ENCODE data around the gene SRSF8. TPM values are rescaled to one million over a fixed set of nuclear protein-coding genes. Genes with fewer than 3 reads are reported as not detected.
"Not testable (repeated sequence)": the region's sequence is repeated elsewhere in the genome, so short reads cannot be mapped to it uniquely, and the experiment has no call there.

Gene SRSF8, protein sequence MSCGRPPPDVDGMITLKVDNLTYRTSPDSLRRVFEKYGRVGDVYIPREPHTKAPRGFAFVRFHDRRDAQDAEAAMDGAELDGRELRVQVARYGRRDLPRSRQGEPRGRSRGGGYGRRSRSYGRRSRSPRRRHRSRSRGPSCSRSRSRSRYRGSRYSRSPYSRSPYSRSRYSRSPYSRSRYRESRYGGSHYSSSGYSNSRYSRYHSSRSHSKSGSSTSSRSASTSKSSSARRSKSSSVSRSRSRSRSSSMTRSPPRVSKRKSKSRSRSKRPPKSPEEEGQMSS
- total RNA-seq (10 to 100 TPM; 24.0 to 41.4 TPM), polyA plus RNA-seq (10 to 100 TPM; 22.6 to 49.0 TPM)
- long read RNA-seq, donor 1, full-length matches to known transcripts: 128 of 128 reads
- long read RNA-seq, donor 1, partial matches to known transcripts: 0 of 128 reads
- long read RNA-seq, donor 1, other reads (novel, unspliced or antisense): 0 of 128 reads
- long read RNA-seq, donor 2, full-length matches to known transcripts: 31 of 31 reads
- long read RNA-seq, donor 2, partial matches to known transcripts: 0 of 31 reads
- long read RNA-seq, donor 2, other reads (novel, unspliced or antisense): 0 of 31 reads
- long read RNA-seq, donor 3, full-length matches to known transcripts: 56 of 56 reads
- long read RNA-seq, donor 3, partial matches to known transcripts: 0 of 56 reads
- long read RNA-seq, donor 3, other reads (novel, unspliced or antisense): 0 of 56 reads
- long read RNA-seq, donor 4, full-length matches to known transcripts: 42 of 42 reads
- long read RNA-seq, donor 4, partial matches to known transcripts: 0 of 42 reads
- long read RNA-seq, donor 4, other reads (novel, unspliced or antisense): 0 of 42 reads
- long read RNA-seq, donor 5, full-length matches to known transcripts: 117 of 117 reads
- long read RNA-seq, donor 5, partial matches to known transcripts: 0 of 117 reads
- long read RNA-seq, donor 5, other reads (novel, unspliced or antisense): 0 of 117 reads

DNA sequence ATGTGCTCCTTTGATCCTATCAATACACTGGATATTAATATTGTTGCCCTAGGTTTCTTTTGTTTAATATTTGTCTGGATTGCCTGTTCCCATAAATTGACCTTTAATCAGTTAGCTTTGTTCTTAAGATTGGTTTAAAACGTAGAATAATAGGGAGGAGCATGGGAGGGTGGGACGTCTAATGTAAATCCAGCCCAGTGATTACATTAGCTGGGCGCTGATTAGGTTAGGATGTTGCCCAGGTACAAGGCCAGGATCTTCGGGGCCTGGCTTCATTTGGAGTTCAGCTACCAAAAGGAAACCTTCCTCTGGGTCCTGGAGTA is at the start of gene SRSF8:
SRSF8 (plus strand) TSS at position 204 of the 323 bp plus-strand sequence. CDS start 308 bp downstream, outside the sequence.
- Histone ChIP-seq H3K27me3 (ENCODE audit: control insufficient read depth in 3 of 3, insufficient read depth in 3 of 3, low read length in 2 of 3) (no peaks in the 10 kb centered on the region), H3K27ac (ENCODE audit: low read depth in 1 of 2, low read length in 1 of 2) (peak within 1 kb of the TSS; percentile 96 to 100), H3K4me3 (peak within 1 kb of the TSS; percentile 92), H3K9me3 (ENCODE audit: control insufficient read depth in 4 of 4, insufficient read depth in 3 of 4, low read length in 3 of 4) (no peaks in the 10 kb centered on the region), H3K4me1 (ENCODE audit: control insufficient read depth in 5 of 5, insufficient read depth in 5 of 5, low read length in 5 of 5) (peaks cover 0 to 22% (median 0%) of the 10 kb centered on the region in 5 donors), H3K9ac (ENCODE audit: insufficient read depth in 1 of 2, low read length in 2 of 2) (peak within 1 kb of the TSS; percentile 67 to 96), H3K36me3 (ENCODE audit: control insufficient read depth in 4 of 4, insufficient read depth in 4 of 4, low read length in 4 of 4) (no peaks in the 10 kb centered on the region)
- peak; percentile 37 for ATAC-seq (ENCODE audit: insufficient read depth, low FRiP score)
- DNase-seq: no peak
- TF ChIP-seq, protein P1, sequence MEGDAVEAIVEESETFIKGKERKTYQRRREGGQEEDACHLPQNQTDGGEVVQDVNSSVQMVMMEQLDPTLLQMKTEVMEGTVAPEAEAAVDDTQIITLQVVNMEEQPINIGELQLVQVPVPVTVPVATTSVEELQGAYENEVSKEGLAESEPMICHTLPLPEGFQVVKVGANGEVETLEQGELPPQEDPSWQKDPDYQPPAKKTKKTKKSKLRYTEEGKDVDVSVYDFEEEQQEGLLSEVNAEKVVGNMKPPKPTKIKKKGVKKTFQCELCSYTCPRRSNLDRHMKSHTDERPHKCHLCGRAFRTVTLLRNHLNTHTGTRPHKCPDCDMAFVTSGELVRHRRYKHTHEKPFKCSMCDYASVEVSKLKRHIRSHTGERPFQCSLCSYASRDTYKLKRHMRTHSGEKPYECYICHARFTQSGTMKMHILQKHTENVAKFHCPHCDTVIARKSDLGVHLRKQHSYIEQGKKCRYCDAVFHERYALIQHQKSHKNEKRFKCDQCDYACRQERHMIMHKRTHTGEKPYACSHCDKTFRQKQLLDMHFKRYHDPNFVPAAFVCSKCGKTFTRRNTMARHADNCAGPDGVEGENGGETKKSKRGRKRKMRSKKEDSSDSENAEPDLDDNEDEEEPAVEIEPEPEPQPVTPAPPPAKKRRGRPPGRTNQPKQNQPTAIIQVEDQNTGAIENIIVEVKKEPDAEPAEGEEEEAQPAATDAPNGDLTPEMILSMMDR (IDR thresholded peaks at IDR 0.05; ENCODE audit: control extremely low read depth, extremely low read depth): no peak
- WGBS, 2 donors: 0% methylated on average over 4 of the region's 4 CpGs

DNA sequence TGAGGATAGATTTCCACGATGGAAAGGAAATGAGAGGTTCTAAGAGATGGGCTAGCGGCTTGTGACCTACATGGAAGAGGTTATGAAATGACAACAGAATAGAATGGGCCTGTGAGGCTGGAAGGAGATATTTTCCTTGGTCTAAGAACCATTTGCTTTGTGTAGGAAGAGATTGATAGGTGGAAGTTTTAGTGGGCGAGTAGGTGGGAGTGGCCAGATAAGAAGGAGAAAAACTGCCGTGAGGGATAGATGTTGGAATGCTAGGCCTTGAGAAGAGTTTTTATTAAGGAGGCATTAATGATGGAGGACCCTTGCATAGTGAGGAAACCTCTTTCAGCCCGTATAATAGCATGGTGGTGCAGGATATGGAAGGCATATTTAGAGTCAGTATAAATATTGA is 45.3 kb upstream of the SRSF8 start:
- H3K4me3 ChIP-seq; ATAC-seq (ENCODE audit: insufficient read depth, low FRiP score); H3K4me1 ChIP-seq (ENCODE audit: control insufficient read depth in 5 of 5, insufficient read depth in 5 of 5, low read length in 5 of 5); H3K27me3 ChIP-seq (ENCODE audit: control insufficient read depth in 3 of 3, insufficient read depth in 3 of 3, low read length in 2 of 3); H3K36me3 ChIP-seq (ENCODE audit: control insufficient read depth in 4 of 4, insufficient read depth in 4 of 4, low read length in 4 of 4); DNase-seq; H3K27ac ChIP-seq (ENCODE audit: low read depth in 1 of 2, low read length in 1 of 2); H3K9ac ChIP-seq (ENCODE audit: insufficient read depth in 1 of 2, low read length in 2 of 2); H3K9me3 ChIP-seq (ENCODE audit: control insufficient read depth in 4 of 4, insufficient read depth in 3 of 4, low read length in 3 of 4): not testable (repeated sequence)
- WGBS, 2 donors: 82 to 89% methylated on average over 5 of the region's 5 CpGs

DNA sequence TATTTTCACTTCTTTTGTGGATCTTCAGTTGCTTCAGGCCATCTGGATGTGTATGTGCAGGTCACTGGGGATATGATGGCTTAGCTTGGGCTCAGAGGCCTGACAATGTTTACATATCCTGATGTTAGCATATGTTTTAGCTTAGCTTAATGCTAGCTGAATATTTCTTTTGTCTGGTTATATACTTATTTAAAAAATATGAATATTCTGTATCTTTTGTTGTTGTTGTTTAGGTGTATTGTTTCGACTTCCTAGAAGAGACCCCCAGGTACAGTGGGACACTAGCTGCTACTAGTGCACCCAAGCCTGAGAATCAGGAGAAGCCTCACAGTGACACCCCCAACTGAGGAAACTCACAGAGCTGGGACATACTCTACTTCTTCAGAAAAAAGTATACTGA is 41.8 kb upstream of the SRSF8 start, which contains the start of gene KDM4E:
KDM4E (plus strand) TSS at position 301 of the 400 bp plus-strand sequence. CDS start 300 bp downstream, outside the sequence.
- no peak for ATAC-seq (ENCODE audit: insufficient read depth, low FRiP score)
- 96% methylated on average over 1 of the region's 1 CpG for WGBS, 2 donors
- TF ChIP-seq, protein P1 (IDR thresholded peaks at IDR 0.05; ENCODE audit: control extremely low read depth, extremely low read depth): no peak

DNA sequence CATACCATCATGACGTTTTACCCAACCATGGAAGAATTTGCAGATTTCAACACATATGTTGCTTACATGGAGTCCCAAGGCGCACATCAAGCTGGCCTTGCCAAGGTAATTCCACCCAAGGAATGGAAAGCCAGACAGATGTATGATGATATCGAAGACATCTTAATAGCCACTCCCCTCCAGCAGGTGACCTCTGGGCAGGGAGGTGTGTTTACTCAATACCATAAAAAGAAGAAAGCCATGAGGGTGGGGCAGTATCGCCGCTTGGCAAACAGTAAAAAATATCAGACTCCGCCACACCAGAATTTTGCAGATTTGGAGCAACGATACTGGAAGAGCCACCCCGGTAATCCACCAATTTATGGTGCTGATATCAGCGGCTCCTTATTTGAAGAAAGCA is 41.1 kb upstream of the SRSF8 start:
- not testable (repeated sequence) for H3K4me1 ChIP-seq (ENCODE audit: control insufficient read depth in 5 of 5, insufficient read depth in 5 of 5, low read length in 5 of 5); H3K27me3 ChIP-seq (ENCODE audit: control insufficient read depth in 3 of 3, insufficient read depth in 3 of 3, low read length in 2 of 3); H3K9ac ChIP-seq (ENCODE audit: insufficient read depth in 1 of 2, low read length in 2 of 2); H3K4me3 ChIP-seq; H3K36me3 ChIP-seq (ENCODE audit: control insufficient read depth in 4 of 4, insufficient read depth in 4 of 4, low read length in 4 of 4); H3K9me3 ChIP-seq (ENCODE audit: control insufficient read depth in 4 of 4, insufficient read depth in 3 of 4, low read length in 3 of 4); H3K27ac ChIP-seq (ENCODE audit: low read depth in 1 of 2, low read length in 1 of 2); DNase-seq; ATAC-seq (ENCODE audit: insufficient read depth, low FRiP score)
- WGBS, 2 donors: 92 to 94% methylated on average over 7 to 8 of the region's 9 CpGs

More for the DNA sequence above, 41.8 kb upstream of the SRSF8 start, which contains the start of gene KDM4E:
- H3K9ac ChIP-seq (ENCODE audit: insufficient read depth in 1 of 2, low read length in 2 of 2): no peak within 1 kb of the TSS
- no peak for DNase-seq
- H3K27ac ChIP-seq (ENCODE audit: low read depth in 1 of 2, low read length in 1 of 2): no peak within 1 kb of the TSS
- no peaks in the 10 kb centered on the region for H3K27me3 ChIP-seq (ENCODE audit: control insufficient read depth in 3 of 3, insufficient read depth in 3 of 3, low read length in 2 of 3)
- no peak within 1 kb of the TSS for H3K4me3 ChIP-seq
- no peaks in the 10 kb centered on the region for H3K4me1 ChIP-seq (ENCODE audit: control insufficient read depth in 5 of 5, insufficient read depth in 5 of 5, low read length in 5 of 5)
- H3K36me3 ChIP-seq (ENCODE audit: control insufficient read depth in 4 of 4, insufficient read depth in 4 of 4, low read length in 4 of 4): no peaks in the 10 kb centered on the region
- peaks cover 0 to 2% (median 0%) of the 10 kb centered on the region in 4 donors for H3K9me3 ChIP-seq (ENCODE audit: control insufficient read depth in 4 of 4, insufficient read depth in 3 of 4, low read length in 3 of 4)

Data from lung (tissue), 16 donors.